ENCODE data around the gene ACACB. TPM values are rescaled to one million over a fixed set of nuclear protein-coding genes. Genes with fewer than 3 reads are reported as not detected.

ACACB gene
- total RNA-seq, 2 donors from 2014 or later, result 3.4 to 11.1 TPM

- Mint-ChIP-seq H3K36me3 (no peaks in the 10 kb centered on the region), H3K4me3 (no peak overlapping the region), H3K9me3 (no peaks in the 10 kb centered on the region), H3K4me1 (ENCODE audit: low read depth in 2 of 2) (peaks cover 0 to 5% of the 10 kb centered on the region in 2 donors), H3K27me3 (no peaks in the 10 kb centered on the region), H3K27ac (no peak overlapping the region)
- DNase-seq (ENCODE audit: low spot score) (no peak), ATAC-seq (no peak)
These were observed 193 bp downstream of the ACACB start for GRCh38 chr12:109116611-109116949.

GRCh38 chr12:109120095-109120494 is 3.7 kb downstream of the ACACB start:
- H3K27me3 Mint-ChIP-seq, result no peaks in the 10 kb centered on the region
- DNase-seq (ENCODE audit: low spot score), result no peak
- H3K4me3 Mint-ChIP-seq, result no peak overlapping the region
- peaks cover 0 to 5% of the 10 kb centered on the region in 2 donors for H3K4me1 Mint-ChIP-seq (ENCODE audit: low read depth in 2 of 2)
- H3K9me3 Mint-ChIP-seq, result no peaks in the 10 kb centered on the region
- no peaks in the 10 kb centered on the region for H3K36me3 Mint-ChIP-seq
- H3K27ac Mint-ChIP-seq, result no peak overlapping the region
- no peak for ATAC-seq

- Mint-ChIP-seq H3K9me3 (no peaks in the 10 kb centered on the region), H3K27ac (no peak overlapping the region)
- ATAC-seq, result peak in 1 of 2 donors; percentile 48
These were observed 4.2 kb downstream of the ACACB start for GRCh38 chr12:109120557-109120956.

GRCh38 chr12:109121346-109121880 is 5.0 kb downstream of the ACACB start:
- Mint-ChIP-seq H3K36me3 (no peaks in the 10 kb centered on the region), H3K27me3 (no peaks in the 10 kb centered on the region), H3K9me3 (no peaks in the 10 kb centered on the region), H3K4me3 (no peak overlapping the region), H3K27ac (no peak overlapping the region), H3K4me1 (ENCODE audit: low read depth in 2 of 2) (peaks cover 0 to 6% of the 10 kb centered on the region in 2 donors)
- DNase-seq (ENCODE audit: low spot score) (no peak), ATAC-seq (peak in 1 of 2 donors; percentile 45)

More at GRCh38 chr12:109120557-109120956, 4.2 kb downstream of the ACACB start:
- no peak for DNase-seq (ENCODE audit: low spot score)
- Mint-ChIP-seq H3K4me1 (ENCODE audit: low read depth in 2 of 2) (peaks cover 2 to 4% of the 10 kb centered on the region in 2 donors), H3K27me3 (no peaks in the 10 kb centered on the region), H3K4me3 (no peak overlapping the region), H3K36me3 (no peaks in the 10 kb centered on the region)

DNA sequence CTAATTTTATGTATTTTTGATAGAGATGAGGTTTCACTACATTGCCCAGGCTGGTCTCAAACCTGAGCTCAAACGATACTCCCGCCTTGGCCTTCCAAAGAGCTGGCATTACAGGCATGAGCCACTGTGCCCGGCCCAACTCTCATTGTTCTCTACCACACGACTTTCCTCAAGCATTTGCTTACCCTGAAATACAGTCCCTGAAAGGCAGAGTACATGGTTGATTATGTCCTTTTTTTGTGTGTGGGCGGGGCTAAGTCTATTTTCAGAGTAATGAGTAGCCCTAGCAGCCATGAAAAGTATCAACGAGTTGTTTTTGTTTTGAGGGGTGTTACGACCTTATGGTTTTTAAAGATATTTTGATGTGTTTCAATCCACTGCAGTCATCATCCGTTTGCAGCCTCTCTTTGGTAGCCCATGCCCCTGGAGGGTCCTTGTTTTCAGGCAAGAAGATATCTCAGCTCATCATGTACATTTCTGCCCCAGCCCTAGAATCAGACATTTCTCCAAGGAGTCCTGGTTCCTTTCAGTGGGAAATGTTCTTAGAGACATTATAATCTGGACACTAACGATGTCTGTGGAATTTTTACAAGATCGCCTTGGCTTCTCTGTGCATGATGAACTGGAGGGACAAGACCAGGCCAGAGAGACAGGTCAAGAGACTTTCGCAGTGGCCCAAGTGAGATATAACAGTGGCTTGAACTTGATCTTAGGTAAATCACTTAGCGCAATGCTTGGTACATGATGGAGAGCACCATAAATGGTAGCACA is 8.7 kb downstream of the ACACB start:
- H3K4me3 Mint-ChIP-seq, result no peak overlapping the region
- ATAC-seq (no peak), DNase-seq (ENCODE audit: low spot score) (no peak)
- peaks cover 0 to 6% of the 10 kb centered on the region in 2 donors for H3K4me1 Mint-ChIP-seq (ENCODE audit: low read depth in 2 of 2)
- H3K27me3 Mint-ChIP-seq, result no peaks in the 10 kb centered on the region
- H3K27ac Mint-ChIP-seq, result no peak overlapping the region
- no peaks in the 10 kb centered on the region for H3K36me3 Mint-ChIP-seq
- no peaks in the 10 kb centered on the region for H3K9me3 Mint-ChIP-seq

DNA sequence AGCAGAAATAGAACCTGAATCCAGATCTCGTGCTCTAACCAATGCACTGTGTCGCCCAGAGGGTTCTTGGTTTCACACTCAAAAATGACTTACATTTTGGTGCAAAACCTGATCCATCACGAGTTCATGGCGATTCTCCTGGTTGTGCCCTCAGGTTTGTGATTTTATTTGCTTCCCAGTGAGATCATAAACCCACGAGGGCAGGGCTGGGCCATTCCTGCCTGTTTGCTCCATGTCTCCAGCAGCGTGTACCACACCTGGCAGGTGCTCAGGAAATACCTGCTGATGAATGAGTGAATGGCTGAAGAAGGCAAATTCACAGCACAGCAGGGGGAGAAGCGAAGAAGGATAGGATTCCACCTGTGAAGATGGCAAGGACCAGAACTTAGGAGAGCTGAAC is 9.4 kb downstream of the ACACB start:
- Mint-ChIP-seq H3K27me3 (peaks cover 0 to 2% of the 10 kb centered on the region in 2 donors), H3K4me3 (no peak overlapping the region), H3K27ac (no peak overlapping the region), H3K36me3 (no peaks in the 10 kb centered on the region), H3K9me3 (no peaks in the 10 kb centered on the region), H3K4me1 (ENCODE audit: low read depth in 2 of 2) (peaks cover 0 to 6% of the 10 kb centered on the region in 2 donors)
- DNase-seq (ENCODE audit: low spot score) (no peak), ATAC-seq (no peak)

- no peak for DNase-seq (ENCODE audit: low spot score)
- Mint-ChIP-seq H3K4me3 (no peak overlapping the region), H3K27ac (no peak overlapping the region), H3K9me3 (no peaks in the 10 kb centered on the region), H3K36me3 (no peaks in the 10 kb centered on the region), H3K4me1 (ENCODE audit: low read depth in 2 of 2) (peaks cover 0 to 6% of the 10 kb centered on the region in 2 donors), H3K27me3 (peaks cover 0 to 4% of the 10 kb centered on the region in 2 donors)
- ATAC-seq, result no peak
These were observed 10.4 kb downstream of the ACACB start for GRCh38 chr12:109126784-109127183.

- H3K27me3 Mint-ChIP-seq, result peaks cover 3 to 7% of the 10 kb centered on the region in 2 donors
- no peaks in the 10 kb centered on the region for H3K36me3 Mint-ChIP-seq
These were observed 11.3 kb downstream of the ACACB start for GRCh38 chr12:109127533-109128242.

DNA sequence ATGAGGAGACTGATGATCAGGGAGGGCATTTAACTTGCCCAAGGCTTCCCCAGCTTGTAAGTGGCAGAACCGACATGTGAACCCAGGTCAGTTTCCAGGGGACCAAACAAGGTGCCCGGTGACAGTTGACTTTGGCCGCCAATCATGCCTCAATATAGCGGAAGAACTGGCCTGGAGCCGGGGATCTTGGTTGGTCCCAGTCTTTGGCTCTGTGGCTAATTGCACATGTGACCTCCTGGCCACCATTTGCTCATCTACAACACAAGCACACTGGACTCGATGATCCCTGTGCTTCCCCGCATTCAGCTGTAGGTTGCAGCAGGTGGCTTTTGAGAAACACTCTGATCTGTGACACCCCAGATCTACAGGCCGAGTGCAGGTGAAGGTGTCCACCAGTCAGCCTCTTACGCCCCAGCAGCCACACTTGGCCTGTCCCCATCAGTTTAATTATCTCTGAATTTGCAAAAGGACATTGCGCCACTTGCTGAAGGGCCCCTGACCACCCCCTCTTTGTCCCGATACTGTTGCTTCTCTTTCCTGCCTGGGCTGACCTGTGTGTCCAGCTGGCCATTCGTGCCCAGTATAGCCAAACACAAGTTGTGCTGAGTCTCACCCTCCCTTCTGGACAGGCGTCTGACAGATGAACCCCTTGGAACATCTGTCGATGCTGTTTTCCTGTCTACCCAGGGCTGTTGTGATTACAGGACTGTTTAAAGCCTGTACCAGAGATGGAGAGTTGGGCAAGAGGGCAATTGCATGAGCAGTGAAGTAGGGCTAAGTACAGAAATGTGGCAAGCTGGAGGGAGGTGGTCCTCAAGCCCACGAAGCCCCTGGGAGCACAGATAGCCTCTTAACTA is 14.1 kb downstream of the ACACB start:
- Mint-ChIP-seq H3K27me3 (peaks cover 12 to 17% of the 10 kb centered on the region in 2 donors), H3K9me3 (no peaks in the 10 kb centered on the region), H3K4me1 (ENCODE audit: low read depth in 2 of 2) (peaks cover 0 to 4% of the 10 kb centered on the region in 2 donors), H3K27ac (no peak overlapping the region), H3K4me3 (no peak overlapping the region), H3K36me3 (no peaks in the 10 kb centered on the region)
- no peak for ATAC-seq
- DNase-seq (ENCODE audit: low spot score), result no peak

More at GRCh38 chr12:109127533-109128242, 11.3 kb downstream of the ACACB start:
- Mint-ChIP-seq H3K4me1 (ENCODE audit: low read depth in 2 of 2) (peaks cover 0 to 6% of the 10 kb centered on the region in 2 donors), H3K9me3 (no peaks in the 10 kb centered on the region), H3K4me3 (no peak overlapping the region), H3K27ac (no peak overlapping the region)
- no peak for DNase-seq (ENCODE audit: low spot score)
- ATAC-seq, result no peak

GRCh38 chr12:109131154-109132050 is 15.0 kb downstream of the ACACB start:
- peaks cover 12 to 17% of the 10 kb centered on the region in 2 donors for H3K27me3 Mint-ChIP-seq
- H3K4me3 Mint-ChIP-seq, result no peak overlapping the region
- H3K36me3 Mint-ChIP-seq, result no peaks in the 10 kb centered on the region
- DNase-seq (ENCODE audit: low spot score) (no peak), ATAC-seq (peak; percentile 36 to 43)
- no peak overlapping the region for H3K27ac Mint-ChIP-seq
- H3K9me3 Mint-ChIP-seq, result no peaks in the 10 kb centered on the region
- H3K4me1 Mint-ChIP-seq (ENCODE audit: low read depth in 2 of 2), result no peaks in the 10 kb centered on the region

- Mint-ChIP-seq H3K36me3 (no peaks in the 10 kb centered on the region), H3K9me3 (no peaks in the 10 kb centered on the region), H3K27me3 (peaks cover 17 to 23% of the 10 kb centered on the region in 2 donors), H3K27ac (no peak overlapping the region), H3K4me1 (ENCODE audit: low read depth in 2 of 2) (no peaks in the 10 kb centered on the region), H3K4me3 (no peak overlapping the region)
- no peak for ATAC-seq
- DNase-seq (ENCODE audit: low spot score), result no peak
These were observed 18.0 kb downstream of the ACACB start for GRCh38 chr12:109134186-109134917.

- H3K4me3 Mint-ChIP-seq, result no peak overlapping the region
- no peaks in the 10 kb centered on the region for H3K36me3 Mint-ChIP-seq
- H3K27ac Mint-ChIP-seq, result no peak overlapping the region
- DNase-seq (ENCODE audit: low spot score) (no peak), ATAC-seq (no peak)
- no peaks in the 10 kb centered on the region for H3K9me3 Mint-ChIP-seq
- H3K4me1 Mint-ChIP-seq (ENCODE audit: low read depth in 2 of 2), result no peaks in the 10 kb centered on the region
- peaks cover 16 to 23% of the 10 kb centered on the region in 2 donors for H3K27me3 Mint-ChIP-seq
These were observed 20.7 kb downstream of the ACACB start for GRCh38 chr12:109137055-109137454.
